Activated naive CD4-positive, alpha-beta T cell treated with anti-CD3 and anti-CD28 coated beads, Interleukin-2, amount 50 U/mL, for 16 hours (primary cell): Measurements from ENCODE around the gene HIPK2.

ENCODE experiments used
- DNase-seq: peaks from one replicate; pipeline ENCODE4 v3.0.0-alpha.2; 2020

Gene HIPK2

GRCh38 chr7:139525239-139525638 is 252.6 kb downstream of the HIPK2 start:
- no peak for DNase-seq

GRCh38 chr7:139523968-139524815 is 253.6 kb downstream of the HIPK2 start:
- no peak for DNase-seq

- peak; percentile 23 for DNase-seq
Measured at GRCh38 chr7:139523199-139523941, 254.4 kb downstream of the HIPK2 start, which contains the start of gene CLEC2L. Gene CLEC2L, plus strand, starts transcription at chr7:139523685. Its CDS starts 243 bp downstream, at chr7:139523928.

GRCh38 chr7:139522830-139523198 is 255.0 kb downstream of the HIPK2 start:
- no peak for DNase-seq

- DNase-seq = no peak
Measured at GRCh38 chr7:139521439-139521838, 256.4 kb downstream of the HIPK2 start.

- DNase-seq = no peak
Measured at GRCh38 chr7:139515266-139515665, 262.5 kb downstream of the HIPK2 start.
